Psoas muscle (tissue), 8 donors: ENCODE results near the gene CDCA4. TPM values are rescaled to one million over a fixed set of nuclear protein-coding genes. Genes with fewer than 3 reads are reported as not detected.

ENCODE experiments used
- ATAC-seq, 4 donors: fragments of 200-7000 bp; cut with Tn5 transposase; one replicate each; pipeline ENCODE4 v1.9.1; 2020; ENCODE audit warnings: moderate library complexity in 3 of 4, mild to moderate bottlenecking in 2 of 4
- DNase-seq, 2 donors: peaks; one replicate each; pipeline ENCODE4 v3.0.0-alpha.2; 2020
- H3K27ac ChIP-seq: fragments of 200-600 bp; one replicate; pipeline ENCODE4 v1.8.0; 2022
- H3K27me3 ChIP-seq, 3 donors: fragments of 200-600 bp in 1 of 3; one replicate each; pipeline versions ENCODE4 v1.6.1 to v1.8.0; 2013 to 2022; ENCODE audit warnings: low read length in 2 of 3, mild to moderate bottlenecking in 2 of 3, moderate library complexity in 1 of 3; ENCODE audit not compliant: insufficient read depth in 3 of 3
- H3K36me3 ChIP-seq, 2 donors: fragments of 200-600 bp in 1 of 2; one replicate each; pipeline versions ENCODE4 v1.6.1 to v1.8.0; 2013 to 2022; ENCODE audit warnings: low read depth in 1 of 2, mild to moderate bottlenecking in 1 of 2, moderate library complexity in 1 of 2; ENCODE audit not compliant: insufficient read depth in 1 of 2
- H3K4me1 ChIP-seq: fragments of 200-600 bp; one replicate; pipeline ENCODE4 v1.8.0; 2022
- H3K4me3 ChIP-seq: fragments of 200-600 bp; one replicate; pipeline ENCODE4 v1.8.0; 2022; ENCODE audit warnings: mild to moderate bottlenecking
- H3K9me3 ChIP-seq: fragments of 200-600 bp; one replicate; pipeline ENCODE4 v1.8.0; 2022
- CTCF ChIP-seq: fragments of 200-600 bp; IDR thresholded peaks from one replicate; pipeline ENCODE4 v1.8.0; 2022; ENCODE audit warnings: antibody characterized with exemption
- whole genome bisulfite sequencing, 3 donors: extraction: QIAGEN DNeasy Blood & Tissue Kit; methylation state at CpG; one replicate each; pipeline versions ENCODE4 v1.1.6 to v1.1.7; 2013; 5-methylcytosine and 5-hydroxymethylcytosine counted together
- intact Hi-C, 2 donors: fragments of 100-400 bp; cut with DNase I; formaldehyde crosslinking; loops; one replicate each; pipeline versions ENCODE4 v1.11.0 to v1.14.2; 2022
- polyA plus RNA-seq, 3 donors: library from polyadenylated mRNA; stranded (reverse); fragments of 200-250 nt; gene quantifications; one replicate each; pipeline ENCODE4 v1.2.3, GENCODE V29; 2013
- total RNA-seq, 4 donors: library from RNA; stranded (reverse); fragmentation: NEBNext Ultra II Directional in 2 of 4; extraction: Animal tissue kit (Norgen Biotek cat#: 25700) in 2 of 4; gene quantifications; one replicate each; pipeline versions ENCODE4 v1.2.1 to v1.2.4, GENCODE V29; 2021 to 2023
- donor health status: healthy with polysubstance abuse.
- donor health status: DM: no; HTN: no; CAD: no; lungs with moderate emphysema.
- donor health status: Bipolar disorder and iron deficiency.
- donor health status: healthy.
- donor health status: DM: yes; HTN: yes; CAD: no.
- donor health status: DM: no; HTN: no; CAD: no.
- donor health status: DM: no; HTN: no; CAD: no.
- donor health status: DM: yes; HTN: yes; CAD: no.

The CDCA4 gene
- total and polyA plus RNA-seq, 7 donors = 0.79 to 3.3 (median 1.3) TPM

- intact Hi-C loops = no loop called here
- Histone ChIP-seq H3K4me1 (peaks cover 18% of the 10 kb centered on the region), H3K27ac (no peak overlapping the region), H3K9me3 (no peaks in the 10 kb centered on the region), H3K4me3 (no peak overlapping the region), H3K27me3 (no peaks in the 10 kb centered on the region), H3K36me3 (no peaks in the 10 kb centered on the region)
- no peak for DNase-seq
- no peak for ATAC-seq
- no peak for TF ChIP-seq CTCF
- WGBS, 3 donors = 75 to 81% (median 77%) methylated on average over 9 to 10 of the region's 10 CpGs
Measured at GRCh38 chr14:104982548-104983230, 38.2 kb downstream of the CDCA4 start.

GRCh38 chr14:104981699-104982541 lies 39.0 kb downstream of the CDCA4 start:
- no peak for ATAC-seq
- peaks cover 26% of the 10 kb centered on the region for H3K4me1 ChIP-seq
- 63 to 70% (median 68%) methylated on average over 16 to 17 of the region's 17 CpGs for WGBS, 3 donors

DNA sequence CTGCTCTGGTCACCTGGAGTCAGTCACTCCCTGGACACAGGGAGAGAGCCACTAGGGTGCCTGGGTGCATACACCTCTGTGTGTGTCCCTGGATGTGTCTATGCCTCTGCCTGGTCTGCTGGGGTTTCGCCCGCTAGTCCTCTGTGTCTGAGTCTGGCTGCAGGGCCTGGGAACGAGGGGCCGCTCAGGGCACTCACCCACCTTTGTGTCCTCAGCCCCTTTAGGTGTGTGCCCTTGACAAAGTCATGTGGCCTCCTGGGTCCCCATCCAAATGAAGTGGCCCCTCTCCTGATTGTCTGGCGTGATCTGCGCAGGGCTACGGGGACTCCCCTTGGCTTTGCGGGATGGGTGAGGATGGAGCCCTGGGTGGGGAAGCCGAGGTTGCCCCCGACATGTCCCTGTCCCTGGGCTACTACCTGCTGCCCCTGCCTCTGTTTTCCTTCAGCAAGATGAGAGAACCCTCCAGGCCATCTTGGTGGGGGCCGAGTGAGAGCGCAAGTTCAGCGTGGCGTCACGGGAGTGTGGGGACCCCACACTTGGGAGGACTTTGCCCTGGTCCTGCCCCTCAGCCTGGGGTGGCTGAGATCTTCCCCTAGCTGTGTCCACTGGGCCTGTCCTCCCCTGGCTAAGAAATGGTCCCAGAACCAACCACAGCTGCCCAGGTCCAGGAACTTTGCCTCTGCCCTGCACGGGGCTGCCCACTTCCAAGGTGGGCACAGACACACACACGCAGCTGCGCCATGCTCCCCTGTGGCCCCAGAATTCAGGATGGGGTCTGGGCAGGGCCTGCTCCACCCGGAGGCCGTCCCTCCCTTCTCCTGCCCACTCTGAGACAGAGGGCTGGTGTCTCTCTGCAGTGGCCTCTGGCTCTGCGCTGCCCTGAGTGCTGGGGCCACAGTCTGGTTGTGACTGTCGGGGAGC lies 40.0 kb downstream of the CDCA4 start:
- Histone ChIP-seq H3K9me3 (no peaks in the 10 kb centered on the region), H3K4me1 (peaks cover 27% of the 10 kb centered on the region), H3K27ac (peak overlapping the region; percentile 39), H3K36me3 (no peaks in the 10 kb centered on the region), H3K27me3 (peaks cover 0 to 4% (median 0%) of the 10 kb centered on the region in 3 donors), H3K4me3 (no peak overlapping the region)
- ATAC-seq (peak in 1 of 4 donors; percentile 12), DNase-seq (peak in 1 of 2 donors; percentile 54)
- WGBS, 3 donors = 81 to 91% (median 85%) methylated on average over 22 of the region's 22 CpGs
- no peak for TF ChIP-seq CTCF
- intact Hi-C loops = loop anchor here in 1 of 2 donors (2.0 kb wide), 1 partner anchor 40 kb away; the partner anchor contains the start of gene CDCA4

More at GRCh38 chr14:104981699-104982541, 39.0 kb downstream of the CDCA4 start:
- Histone ChIP-seq H3K27ac (no peak overlapping the region), H3K36me3 (no peaks in the 10 kb centered on the region), H3K9me3 (no peaks in the 10 kb centered on the region), H3K27me3 (peaks cover 0 to under 1% (median 0%) of the 10 kb centered on the region in 3 donors), H3K4me3 (no peak overlapping the region)
- no peak for TF ChIP-seq CTCF
- intact Hi-C loops = loop anchor here in 1 of 2 donors (2.0 kb wide), 1 partner anchor 39 kb away; the partner anchor contains the start of gene CDCA4
- no peak for DNase-seq
